ENCODE measurements around the gene C12orf57. TPM values are rescaled to one million over a fixed set of nuclear protein-coding genes. Genes with fewer than 3 reads are reported as not detected.

C12orf57 gene
- total and polyA plus RNA-seq, 2 experiments from 2014 or later: 247 to 264 TPM

DNA sequence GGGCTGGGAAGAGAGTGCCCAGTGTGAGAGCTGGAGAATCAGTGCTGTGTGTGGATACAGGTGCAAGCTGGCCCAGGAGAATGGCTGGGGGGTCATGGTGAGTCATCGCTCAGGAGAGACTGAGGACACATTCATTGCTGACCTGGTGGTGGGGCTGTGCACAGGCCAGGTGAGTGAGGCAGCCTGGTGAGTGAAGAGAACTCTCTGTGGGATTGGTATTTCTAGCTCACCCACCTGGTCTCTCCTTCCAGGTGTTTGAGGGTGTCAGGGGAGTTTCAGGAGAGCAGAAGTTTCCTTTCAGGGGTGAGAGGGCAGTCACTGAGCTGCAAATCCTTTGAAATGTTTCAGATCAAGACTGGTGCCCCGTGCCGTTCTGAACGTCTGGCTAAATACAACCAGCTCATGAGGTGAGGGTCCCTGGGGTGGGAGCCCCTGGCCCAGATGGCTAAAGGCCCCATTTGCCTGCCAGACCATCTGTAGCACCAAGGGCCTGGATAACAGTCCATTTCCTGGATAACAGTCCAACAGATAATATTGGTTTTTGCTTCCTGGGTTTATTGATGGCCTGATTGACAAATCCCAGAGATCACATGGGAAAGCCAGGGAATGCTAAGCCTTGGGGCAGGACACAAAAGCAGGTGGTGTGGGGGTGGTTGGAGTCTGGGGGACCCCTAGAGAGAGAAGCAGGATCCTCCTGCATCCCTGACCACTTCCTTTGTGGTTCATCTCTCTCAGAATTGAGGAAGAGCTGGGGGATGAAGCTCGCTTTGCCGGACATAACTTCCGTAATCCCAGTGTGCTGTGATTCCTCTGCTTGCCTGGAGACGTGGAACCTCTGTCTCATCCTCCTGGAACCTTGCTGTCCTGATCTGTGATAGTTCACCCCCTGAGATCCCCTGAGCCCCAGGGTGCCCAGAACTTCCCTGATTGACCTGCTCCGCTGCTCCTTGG is 21.6 kb upstream of the C12orf57 start:
- Histone ChIP-seq H3K9ac (no peak overlapping the region), H3K9me3 (ENCODE audit: low read depth) (no peaks in the 10 kb centered on the region), H3K4me1 (ENCODE audit: insufficient read depth) (peaks cover 29% of the 10 kb centered on the region), H3F3A (ENCODE audit: insufficient read depth) (peaks cover 35% of the 10 kb centered on the region), H3K27me3 (replicated peaks; ENCODE audit: insufficient read depth) (no peaks in the 10 kb centered on the region), H3K27ac (no peak overlapping the region), H3K9me2 (ENCODE audit: insufficient read depth) (no peaks in the 10 kb centered on the region), H3K4me2 (ENCODE audit: unreplicated experiment) (no peak overlapping the region), H3K79me2 (ENCODE audit: insufficient read depth) (peaks cover 6% of the 10 kb centered on the region), H2AFZ (no peak overlapping the region), H3K36me3 (ENCODE audit: low read depth) (no peaks in the 10 kb centered on the region), H4K20me1 (ENCODE audit: insufficient read depth) (no peaks in the 10 kb centered on the region), H3K4me3 (no peak overlapping the region)
- TF ChIP-seq EZH2 (IDR thresholded peaks at IDR 0.05; ENCODE audit: insufficient read depth, poor library complexity, severe bottlenecking): no peak
- TF ChIP-seq EZH2phosphoT487 (IDR thresholded peaks at IDR 0.05; ENCODE audit: insufficient read depth, low read depth): no peak
- 76 to 78% methylated on average over 9 of the region's 9 CpGs for WGBS, 2 experiments (ENCODE audit: low coverage in 1 of 2, low lambda C conversion rate in 2 of 2, missing lambda C conversion rate in 2 of 2)
- in situ Hi-C loops (cut with MboI): no loop called here
- DNase-seq: no peak

DNA sequence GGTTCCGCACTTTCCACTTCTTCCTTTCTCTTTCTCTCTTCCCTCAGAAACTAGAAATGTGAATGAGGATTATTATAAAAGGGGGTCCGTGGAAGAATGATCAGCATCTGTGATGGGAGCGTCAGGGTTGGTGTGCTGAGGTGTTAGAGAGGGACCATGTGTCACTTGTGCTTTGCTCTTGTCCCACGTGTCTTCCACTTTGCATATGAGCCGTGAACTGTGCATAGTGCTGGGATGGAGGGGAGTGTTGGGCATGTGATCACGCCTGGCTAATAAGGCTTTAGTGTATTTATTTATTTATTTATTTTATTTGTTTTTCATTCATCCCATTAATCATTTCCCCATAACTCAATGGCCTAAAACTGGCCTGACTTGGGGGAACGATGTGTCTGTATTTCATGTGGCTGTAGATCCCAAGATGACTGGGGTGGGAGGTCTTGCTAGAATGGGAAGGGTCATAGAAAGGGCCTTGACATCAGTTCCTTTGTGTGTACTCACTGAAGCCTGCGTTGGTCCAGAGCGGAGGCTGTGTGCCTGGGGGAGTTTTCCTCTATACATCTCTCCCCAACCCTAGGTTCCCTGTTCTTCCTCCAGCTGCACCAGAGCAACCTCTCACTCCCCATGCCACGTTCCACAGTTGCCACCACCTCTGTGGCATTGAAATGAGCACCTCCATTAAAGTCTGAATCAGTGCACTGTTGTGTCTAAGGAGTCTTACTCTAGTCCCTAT is 20.7 kb upstream of the C12orf57 start:
- Histone ChIP-seq H3K79me2 (ENCODE audit: insufficient read depth) (peaks cover 11% of the 10 kb centered on the region), H3K36me3 (ENCODE audit: low read depth) (no peaks in the 10 kb centered on the region), H3K9me3 (ENCODE audit: low read depth) (no peaks in the 10 kb centered on the region), H3K4me3 (no peak overlapping the region), H3K27me3 (replicated peaks; ENCODE audit: insufficient read depth) (no peaks in the 10 kb centered on the region), H2AFZ (no peak overlapping the region), H3K27ac (no peak overlapping the region), H3K9ac (no peak overlapping the region), H4K20me1 (ENCODE audit: insufficient read depth) (no peaks in the 10 kb centered on the region), H3K4me2 (ENCODE audit: unreplicated experiment) (no peak overlapping the region), H3K9me2 (ENCODE audit: insufficient read depth) (no peaks in the 10 kb centered on the region), H3K4me1 (ENCODE audit: insufficient read depth) (peaks cover 29% of the 10 kb centered on the region), H3F3A (ENCODE audit: insufficient read depth) (peaks cover 35% of the 10 kb centered on the region)
- 68 to 70% methylated on average over 10 of the region's 10 CpGs for WGBS, 2 experiments (ENCODE audit: low coverage in 1 of 2, low lambda C conversion rate in 2 of 2, missing lambda C conversion rate in 2 of 2)
- in situ Hi-C loops (cut with MboI): no loop called here
- TF ChIP-seq EZH2 (IDR thresholded peaks at IDR 0.05; ENCODE audit: insufficient read depth, poor library complexity, severe bottlenecking) (no peak), EZH2phosphoT487 (IDR thresholded peaks at IDR 0.05; ENCODE audit: insufficient read depth, low read depth) (no peak)
- no peak for DNase-seq

DNA sequence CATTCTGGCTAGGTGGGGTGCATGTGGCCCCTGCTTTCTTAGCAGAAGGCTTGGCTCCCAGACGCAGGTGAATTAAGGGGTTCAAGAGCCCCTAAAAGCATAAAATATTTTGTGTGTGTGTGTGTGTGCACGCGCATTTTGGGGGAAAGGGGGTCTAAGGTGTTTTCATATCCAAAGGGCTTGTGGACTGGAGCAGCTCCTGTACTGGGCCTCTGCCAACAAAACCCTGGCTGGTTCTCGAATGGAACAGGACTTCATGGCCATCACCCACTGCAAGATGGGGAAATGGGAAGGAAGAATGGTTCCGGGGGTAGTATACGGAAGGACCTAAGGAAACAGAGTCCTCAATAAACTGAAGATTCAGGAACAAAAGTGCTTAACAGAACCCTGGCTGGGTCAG is 20.0 kb upstream of the C12orf57 start:
- TF ChIP-seq EZH2 (IDR thresholded peaks at IDR 0.05; ENCODE audit: insufficient read depth, poor library complexity, severe bottlenecking) (no peak), EZH2phosphoT487 (IDR thresholded peaks at IDR 0.05; ENCODE audit: insufficient read depth, low read depth) (no peak)
- H3K4me2 ChIP-seq (ENCODE audit: unreplicated experiment): no peak overlapping the region
- in situ Hi-C loops (cut with MboI): no loop called here
- H3K4me3 ChIP-seq: no peak overlapping the region
- no peaks in the 10 kb centered on the region for H3K36me3 ChIP-seq (ENCODE audit: low read depth)
- no peak for DNase-seq
- H3K27me3 ChIP-seq (replicated peaks; ENCODE audit: insufficient read depth): no peaks in the 10 kb centered on the region
- H4K20me1 ChIP-seq (ENCODE audit: insufficient read depth): no peaks in the 10 kb centered on the region
- no peaks in the 10 kb centered on the region for H3K9me2 ChIP-seq (ENCODE audit: insufficient read depth)
- H3K79me2 ChIP-seq (ENCODE audit: insufficient read depth): peaks cover 18% of the 10 kb centered on the region
- no peaks in the 10 kb centered on the region for H3K9me3 ChIP-seq (ENCODE audit: low read depth)
- 0 out of 2 replicates have a peak overlapping the region, but pooled peaks have one; percentile 91 for H3K9ac ChIP-seq
- H3K27ac ChIP-seq: no peak overlapping the region
- H2AFZ ChIP-seq: peak overlapping the region; percentile 14; the same call in 1 of the 2 replicates
- H3K4me1 ChIP-seq (ENCODE audit: insufficient read depth): peaks cover 29% of the 10 kb centered on the region
- 40 to 42% methylated on average over 6 of the region's 6 CpGs for WGBS, 2 experiments (ENCODE audit: low coverage in 1 of 2, low lambda C conversion rate in 2 of 2, missing lambda C conversion rate in 2 of 2)
- peaks cover 35% of the 10 kb centered on the region for H3F3A ChIP-seq (ENCODE audit: insufficient read depth)

DNA sequence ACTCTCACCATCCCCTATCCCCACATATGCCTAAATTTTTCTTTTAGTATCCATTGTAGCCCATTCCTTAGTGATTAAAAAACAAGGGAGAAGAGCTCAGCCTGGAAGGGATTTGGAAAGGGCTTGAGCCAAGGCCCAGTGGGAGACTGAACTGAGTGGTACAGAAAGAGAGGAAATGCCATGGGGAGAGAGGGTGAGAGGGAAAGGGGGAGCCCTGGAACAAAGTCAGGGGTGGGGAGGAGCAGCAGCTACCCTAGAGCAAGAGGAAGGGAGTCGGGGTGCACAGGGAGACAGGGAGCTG is 18.6 kb upstream of the C12orf57 start:
- Histone ChIP-seq H3K4me3 (peak overlapping the region; percentile 58; the same call in 1 of the 2 replicates), H3K36me3 (ENCODE audit: low read depth) (no peaks in the 10 kb centered on the region), H3K9ac (peak overlapping the region; percentile 91), H3K4me2 (ENCODE audit: unreplicated experiment) (peak overlapping the region; percentile 99), H3K4me1 (ENCODE audit: insufficient read depth) (peaks cover 37% of the 10 kb centered on the region), H3K79me2 (ENCODE audit: insufficient read depth) (peaks cover 31% of the 10 kb centered on the region), H3K9me2 (ENCODE audit: insufficient read depth) (no peaks in the 10 kb centered on the region), H3K9me3 (ENCODE audit: low read depth) (no peaks in the 10 kb centered on the region), H4K20me1 (ENCODE audit: insufficient read depth) (no peaks in the 10 kb centered on the region), H3F3A (ENCODE audit: insufficient read depth) (peaks cover 35% of the 10 kb centered on the region), H3K27me3 (replicated peaks; ENCODE audit: insufficient read depth) (no peaks in the 10 kb centered on the region), H2AFZ (peak overlapping the region; percentile 86), H3K27ac (peak overlapping the region; percentile 85)
- TF ChIP-seq EZH2 (IDR thresholded peaks at IDR 0.05; ENCODE audit: insufficient read depth, poor library complexity, severe bottlenecking) (no peak), EZH2phosphoT487 (IDR thresholded peaks at IDR 0.05; ENCODE audit: insufficient read depth, low read depth) (no peak)
- in situ Hi-C loops (cut with MboI): no loop called here
- no peak for DNase-seq
- WGBS, 2 experiments (ENCODE audit: low coverage in 1 of 2, low lambda C conversion rate in 2 of 2, missing lambda C conversion rate in 2 of 2): 0% methylated on average over 1 of the region's 1 CpG; no CpG with 5 or more reads in 1 of the 2 experiments
